ENCODE data around the gene RAB14.

The RAB14 gene

GRCh38 chr9:121172726-121173487 lies 28.8 kb downstream of the RAB14 start:
- H3K36me3 Mint-ChIP-seq (ENCODE audit: low read depth), result peaks cover 59% of the 10 kb centered on the region
- H3K27me3 Mint-ChIP-seq (ENCODE audit: low read depth), result no peaks in the 10 kb centered on the region
- H3K9me3 Mint-ChIP-seq, result no peaks in the 10 kb centered on the region
- H3K4me3 Mint-ChIP-seq, result no peak overlapping the region
- peaks cover 6% of the 10 kb centered on the region for H3K4me1 Mint-ChIP-seq (ENCODE audit: low read depth)
- H3K27ac Mint-ChIP-seq, result no peak overlapping the region

- no peaks in the 10 kb centered on the region for H3K9me3 Mint-ChIP-seq
- H3K27ac Mint-ChIP-seq, result no peak overlapping the region
- H3K36me3 Mint-ChIP-seq (ENCODE audit: low read depth), result peaks cover 58% of the 10 kb centered on the region
- H3K4me1 Mint-ChIP-seq (ENCODE audit: low read depth), result peaks cover 8% of the 10 kb centered on the region
- no peak overlapping the region for H3K4me3 Mint-ChIP-seq
- H3K27me3 Mint-ChIP-seq (ENCODE audit: low read depth), result no peaks in the 10 kb centered on the region
Observed at GRCh38 chr9:121171236-121171635, 30.4 kb downstream of the RAB14 start.

GRCh38 chr9:121169094-121169601 lies 32.5 kb downstream of the RAB14 start:
- Mint-ChIP-seq H3K36me3 (ENCODE audit: low read depth) (peaks cover 56% of the 10 kb centered on the region), H3K27ac (no peak overlapping the region), H3K4me1 (ENCODE audit: low read depth) (peaks cover 8% of the 10 kb centered on the region), H3K9me3 (no peaks in the 10 kb centered on the region), H3K4me3 (no peak overlapping the region), H3K27me3 (ENCODE audit: low read depth) (no peaks in the 10 kb centered on the region)

- H3K4me1 Mint-ChIP-seq (ENCODE audit: low read depth), result peaks cover 8% of the 10 kb centered on the region
- no peaks in the 10 kb centered on the region for H3K9me3 Mint-ChIP-seq
- no peaks in the 10 kb centered on the region for H3K27me3 Mint-ChIP-seq (ENCODE audit: low read depth)
- H3K36me3 Mint-ChIP-seq (ENCODE audit: low read depth), result peaks cover 51% of the 10 kb centered on the region
- no peak overlapping the region for H3K4me3 Mint-ChIP-seq
- H3K27ac Mint-ChIP-seq, result no peak overlapping the region
Observed at GRCh38 chr9:121168052-121168451, 33.6 kb downstream of the RAB14 start.

GRCh38 chr9:121160025-121160424 lies 41.6 kb downstream of the RAB14 start:
- H3K27ac Mint-ChIP-seq, result no peak overlapping the region
- H3K27me3 Mint-ChIP-seq (ENCODE audit: low read depth), result no peaks in the 10 kb centered on the region
- H3K4me3 Mint-ChIP-seq, result no peak overlapping the region
- peaks cover 15% of the 10 kb centered on the region for H3K4me1 Mint-ChIP-seq (ENCODE audit: low read depth)
- H3K36me3 Mint-ChIP-seq (ENCODE audit: low read depth), result peaks cover 54% of the 10 kb centered on the region
- H3K9me3 Mint-ChIP-seq, result no peaks in the 10 kb centered on the region

- peaks cover 27% of the 10 kb centered on the region for H3K4me1 Mint-ChIP-seq (ENCODE audit: low read depth)
- no peak overlapping the region for H3K27ac Mint-ChIP-seq
- peaks cover 55% of the 10 kb centered on the region for H3K36me3 Mint-ChIP-seq (ENCODE audit: low read depth)
- no peaks in the 10 kb centered on the region for H3K9me3 Mint-ChIP-seq
- no peak overlapping the region for H3K4me3 Mint-ChIP-seq
- no peaks in the 10 kb centered on the region for H3K27me3 Mint-ChIP-seq (ENCODE audit: low read depth)
Observed at GRCh38 chr9:121157939-121158338, 43.7 kb downstream of the RAB14 start.

- Mint-ChIP-seq H3K36me3 (ENCODE audit: low read depth) (peaks cover 59% of the 10 kb centered on the region), H3K4me3 (no peak overlapping the region)
Observed at GRCh38 chr9:121156263-121156731, 45.4 kb downstream of the RAB14 start.

GRCh38 chr9:121154782-121155181 lies 46.9 kb downstream of the RAB14 start:
- Mint-ChIP-seq H3K4me1 (ENCODE audit: low read depth) (peaks cover 34% of the 10 kb centered on the region), H3K4me3 (no peak overlapping the region), H3K36me3 (ENCODE audit: low read depth) (peaks cover 62% of the 10 kb centered on the region), H3K9me3 (no peaks in the 10 kb centered on the region), H3K27me3 (ENCODE audit: low read depth) (no peaks in the 10 kb centered on the region), H3K27ac (peak overlapping the region; percentile 37)

More at GRCh38 chr9:121156263-121156731, 45.4 kb downstream of the RAB14 start:
- H3K9me3 Mint-ChIP-seq, result no peaks in the 10 kb centered on the region
- no peaks in the 10 kb centered on the region for H3K27me3 Mint-ChIP-seq (ENCODE audit: low read depth)
- H3K27ac Mint-ChIP-seq, result peak overlapping the region; percentile 92
- peaks cover 36% of the 10 kb centered on the region for H3K4me1 Mint-ChIP-seq (ENCODE audit: low read depth)

GRCh38 chr9:121153642-121154041 lies 48.0 kb downstream of the RAB14 start:
- H3K4me1 Mint-ChIP-seq (ENCODE audit: low read depth), result peaks cover 32% of the 10 kb centered on the region
- H3K27ac Mint-ChIP-seq, result peak overlapping the region; percentile 24
- no peaks in the 10 kb centered on the region for H3K27me3 Mint-ChIP-seq (ENCODE audit: low read depth)

GRCh38 chr9:121150188-121150587 lies 51.5 kb downstream of the RAB14 start:
- peaks cover 63% of the 10 kb centered on the region for H3K36me3 Mint-ChIP-seq (ENCODE audit: low read depth)
- no peaks in the 10 kb centered on the region for H3K27me3 Mint-ChIP-seq (ENCODE audit: low read depth)
- H3K27ac Mint-ChIP-seq, result no peak overlapping the region
- H3K4me1 Mint-ChIP-seq (ENCODE audit: low read depth), result peaks cover 26% of the 10 kb centered on the region
- no peaks in the 10 kb centered on the region for H3K9me3 Mint-ChIP-seq
- H3K4me3 Mint-ChIP-seq, result no peak overlapping the region

More at GRCh38 chr9:121153642-121154041, 48.0 kb downstream of the RAB14 start:
- H3K9me3 Mint-ChIP-seq, result no peaks in the 10 kb centered on the region
- no peak overlapping the region for H3K4me3 Mint-ChIP-seq
- H3K36me3 Mint-ChIP-seq (ENCODE audit: low read depth), result peaks cover 61% of the 10 kb centered on the region

- H3K27ac Mint-ChIP-seq, result no peak overlapping the region
- H3K4me3 Mint-ChIP-seq, result no peak overlapping the region
- no peaks in the 10 kb centered on the region for H3K27me3 Mint-ChIP-seq (ENCODE audit: low read depth)
- H3K9me3 Mint-ChIP-seq, result no peaks in the 10 kb centered on the region
- H3K4me1 Mint-ChIP-seq (ENCODE audit: low read depth), result peaks cover 6% of the 10 kb centered on the region
- peaks cover 74% of the 10 kb centered on the region for H3K36me3 Mint-ChIP-seq (ENCODE audit: low read depth)
Observed at GRCh38 chr9:121144482-121144881, 57.2 kb downstream of the RAB14 start.

- peaks cover 6% of the 10 kb centered on the region for H3K4me1 Mint-ChIP-seq (ENCODE audit: low read depth)
- H3K4me3 Mint-ChIP-seq, result no peak overlapping the region
- no peaks in the 10 kb centered on the region for H3K27me3 Mint-ChIP-seq (ENCODE audit: low read depth)
- H3K36me3 Mint-ChIP-seq (ENCODE audit: low read depth), result peaks cover 74% of the 10 kb centered on the region
- H3K27ac Mint-ChIP-seq, result no peak overlapping the region
- H3K9me3 Mint-ChIP-seq, result no peaks in the 10 kb centered on the region
Observed at GRCh38 chr9:121143771-121144170, 57.9 kb downstream of the RAB14 start.

- H3K27ac Mint-ChIP-seq, result no peak overlapping the region
- no peaks in the 10 kb centered on the region for H3K27me3 Mint-ChIP-seq (ENCODE audit: low read depth)
- no peak overlapping the region for H3K4me3 Mint-ChIP-seq
Observed at GRCh38 chr9:121141706-121142105, 60.0 kb downstream of the RAB14 start.

GRCh38 chr9:121141306-121141705 lies 60.4 kb downstream of the RAB14 start:
- no peak overlapping the region for H3K4me3 Mint-ChIP-seq
- no peak overlapping the region for H3K27ac Mint-ChIP-seq
- peaks cover 10% of the 10 kb centered on the region for H3K4me1 Mint-ChIP-seq (ENCODE audit: low read depth)
- H3K27me3 Mint-ChIP-seq (ENCODE audit: low read depth), result no peaks in the 10 kb centered on the region
- H3K36me3 Mint-ChIP-seq (ENCODE audit: low read depth), result peaks cover 72% of the 10 kb centered on the region
- no peaks in the 10 kb centered on the region for H3K9me3 Mint-ChIP-seq

More at GRCh38 chr9:121141706-121142105, 60.0 kb downstream of the RAB14 start:
- Mint-ChIP-seq H3K36me3 (ENCODE audit: low read depth) (peaks cover 73% of the 10 kb centered on the region), H3K4me1 (ENCODE audit: low read depth) (peaks cover 9% of the 10 kb centered on the region), H3K9me3 (no peaks in the 10 kb centered on the region)

- peaks cover 70% of the 10 kb centered on the region for H3K36me3 Mint-ChIP-seq (ENCODE audit: low read depth)
- H3K27ac Mint-ChIP-seq, result no peak overlapping the region
Observed at GRCh38 chr9:121140162-121140561, 61.5 kb downstream of the RAB14 start.

More at GRCh38 chr9:121140162-121140561, 61.5 kb downstream of the RAB14 start:
- no peaks in the 10 kb centered on the region for H3K27me3 Mint-ChIP-seq (ENCODE audit: low read depth)
- H3K4me3 Mint-ChIP-seq, result no peak overlapping the region
- no peaks in the 10 kb centered on the region for H3K9me3 Mint-ChIP-seq
- peaks cover 13% of the 10 kb centered on the region for H3K4me1 Mint-ChIP-seq (ENCODE audit: low read depth)

All from T-helper 1 cell treated with Interleukin-12 subunit alpha and Interleukin-12 subunit beta and Interleukin-4 antibody, amounts not matched to agents 30 μg/mL and 1 μg/mL, for 36 hours (primary cell).